Heart left ventricle (tissue), 13 donors: ENCODE data around the gene ZNF784.

Source experiments
- POLR2A ChIP-seq, 2 donors: fragments of 450-650 bp; IDR thresholded peaks; one replicate each; pipeline ENCODE4 v1.6.1; 2017; ENCODE audit warnings: antibody characterized with exemption in 2 of 2, mild to moderate bottlenecking in 2 of 2, moderate library complexity in 2 of 2
- TF ChIP-seq, protein P1 (sequence below), 12 donors: fragments of 200-600 bp; sonication (generic) in 4 of 12; IDR thresholded peaks; one replicate each; pipeline versions ENCODE4 v1.5.0 to v1.8.0; 2018 to 2022; ENCODE audit warnings: antibody characterized with exemption in 12 of 12, mild to moderate bottlenecking in 5 of 12
- donor health status: ischemic (EF 13 %, LVEDD 7.1; RV severe dilation, severe dysfunction).
- donor health status: DM: no; HTN: yes; CAD: no.
- donor health status: DM: no; HTN: no; CAD: no.
- donor health status: ischemic (EF 25% LVEDD 6.9; RV normal size, moderate dysfunction).
- donor health status: ischemic (EF 25% LVEDD 5.7; RV mildly dilated, moderate dysfunction).
- donor health status: ischemic (EF 35%, LVEDD 5.7; RV mildly dilated, moderate dysfunction).
- donor health status: nonischemic (EF 11% LVEDD 7.7; RV severe dilation, severe dysfunction).
- donor health status: DM: yes; HTN: yes; CAD: no.
- donor health status: PGD.
- donor health status: ischemic (EF 29% LVEDD 5.4; RV normal size, mild dysfunction).
- donor health status: nonischemic (EF 23%, LVEDD 6.1; RV moderate dilation, normal function).

DNA sequence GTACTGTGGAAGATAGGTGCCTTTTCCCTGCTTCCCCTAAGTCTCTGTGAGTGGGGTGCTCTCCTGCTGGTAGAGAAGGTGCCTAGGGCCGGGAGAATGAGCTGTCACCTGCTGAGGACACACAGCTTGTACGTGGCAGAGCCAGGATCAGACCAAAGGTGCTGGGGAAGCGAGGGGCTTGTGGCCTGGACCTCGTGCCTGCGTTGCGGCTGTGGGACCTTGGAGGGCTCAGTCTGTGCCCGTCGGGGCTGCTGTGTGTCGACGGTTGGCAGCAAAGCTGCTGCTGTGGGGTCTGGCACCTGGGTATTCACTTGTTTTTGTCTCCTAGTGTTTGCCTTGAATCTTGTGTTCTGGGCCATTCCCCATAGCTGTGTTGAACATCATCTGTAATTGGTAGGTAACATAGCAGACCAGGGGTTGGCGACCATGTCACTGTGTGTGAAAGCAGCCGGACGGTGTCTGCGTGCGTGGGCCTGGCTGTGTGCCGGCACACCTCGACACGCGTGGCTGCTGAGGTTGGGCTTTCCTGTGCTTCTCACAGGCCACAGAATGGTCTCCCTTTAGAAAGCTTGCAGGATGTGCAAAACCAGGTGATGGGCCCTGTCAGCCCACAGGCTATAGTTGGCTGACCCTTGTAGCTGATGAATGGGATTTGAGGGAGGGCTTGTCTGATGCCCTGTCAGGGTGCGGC lies 39.6 kb upstream of the ZNF784 start:
- TF ChIP-seq, protein P1, sequence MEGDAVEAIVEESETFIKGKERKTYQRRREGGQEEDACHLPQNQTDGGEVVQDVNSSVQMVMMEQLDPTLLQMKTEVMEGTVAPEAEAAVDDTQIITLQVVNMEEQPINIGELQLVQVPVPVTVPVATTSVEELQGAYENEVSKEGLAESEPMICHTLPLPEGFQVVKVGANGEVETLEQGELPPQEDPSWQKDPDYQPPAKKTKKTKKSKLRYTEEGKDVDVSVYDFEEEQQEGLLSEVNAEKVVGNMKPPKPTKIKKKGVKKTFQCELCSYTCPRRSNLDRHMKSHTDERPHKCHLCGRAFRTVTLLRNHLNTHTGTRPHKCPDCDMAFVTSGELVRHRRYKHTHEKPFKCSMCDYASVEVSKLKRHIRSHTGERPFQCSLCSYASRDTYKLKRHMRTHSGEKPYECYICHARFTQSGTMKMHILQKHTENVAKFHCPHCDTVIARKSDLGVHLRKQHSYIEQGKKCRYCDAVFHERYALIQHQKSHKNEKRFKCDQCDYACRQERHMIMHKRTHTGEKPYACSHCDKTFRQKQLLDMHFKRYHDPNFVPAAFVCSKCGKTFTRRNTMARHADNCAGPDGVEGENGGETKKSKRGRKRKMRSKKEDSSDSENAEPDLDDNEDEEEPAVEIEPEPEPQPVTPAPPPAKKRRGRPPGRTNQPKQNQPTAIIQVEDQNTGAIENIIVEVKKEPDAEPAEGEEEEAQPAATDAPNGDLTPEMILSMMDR (IDR thresholded peaks at IDR 0.05) = no peak
- TF ChIP-seq POLR2A (IDR thresholded peaks at IDR 0.05) = no peak
